GM19455 (cell line): Measurements from ENCODE around the gene TTBK1.

ENCODE experiments used
- ATAC-seq: cut with Tn5 transposase; IDR thresholded peaks from one replicate; pipeline ENCODE4 v1.9.1; 2021; ENCODE audit not compliant: unreplicated experiment

The TTBK1 gene

GRCh38 chr6:43254138-43254817, 11.0 kb downstream of the TTBK1 start:
- no peak for ATAC-seq

- no peak for ATAC-seq
Observed at GRCh38 chr6:43254846-43255245, 11.6 kb downstream of the TTBK1 start.

GRCh38 chr6:43255408-43256054, 12.2 kb downstream of the TTBK1 start:
- no peak for ATAC-seq

- no peak for ATAC-seq
Observed at GRCh38 chr6:43256670-43257366, 13.5 kb downstream of the TTBK1 start.

GRCh38 chr6:43257367-43258145, 14.3 kb downstream of the TTBK1 start:
- ATAC-seq: no peak

- no peak for ATAC-seq
Observed at GRCh38 chr6:43258180-43258579, 14.9 kb downstream of the TTBK1 start.

- ATAC-seq: no peak
Observed at GRCh38 chr6:43258807-43259686, 15.8 kb downstream of the TTBK1 start.

- no peak for ATAC-seq
Observed at GRCh38 chr6:43260791-43261190, 17.5 kb downstream of the TTBK1 start.

GRCh38 chr6:43261198-43261597, 17.9 kb downstream of the TTBK1 start:
- no peak for ATAC-seq

- no peak for ATAC-seq
Observed at GRCh38 chr6:43262000-43262779, 18.9 kb downstream of the TTBK1 start.

- no peak for ATAC-seq
Observed at GRCh38 chr6:43262780-43263313, 19.6 kb downstream of the TTBK1 start.

GRCh38 chr6:43263314-43264178, 20.3 kb downstream of the TTBK1 start:
- ATAC-seq: no peak

- no peak for ATAC-seq
Observed at GRCh38 chr6:43264599-43265145, 21.4 kb downstream of the TTBK1 start.

- ATAC-seq: no peak
Observed at GRCh38 chr6:43265564-43265963, 22.3 kb downstream of the TTBK1 start.

- ATAC-seq: no peak
Observed at GRCh38 chr6:43267619-43268354, 24.5 kb downstream of the TTBK1 start.

GRCh38 chr6:43268355-43268700, 25.0 kb downstream of the TTBK1 start:
- ATAC-seq: no peak

- ATAC-seq: no peak
Observed at GRCh38 chr6:43268782-43269272, 25.5 kb downstream of the TTBK1 start.
